Measurements from ENCODE around the gene ACTA2. TPM values are rescaled to one million over a fixed set of nuclear protein-coding genes. Genes with fewer than 3 reads are reported as not detected.

ACTA2 gene
- polyA plus RNA-seq, 1 of the 3 experiments (the other 2 are of a cell fraction) = 130 TPM

GRCh38 chr10:88961266-88961665 lies 8.7 kb upstream of the ACTA2 start:
- no peak for DNase-seq
- H2AFZ ChIP-seq (ENCODE audit: low read depth) = no peak overlapping the region
- H3K36me3 ChIP-seq (replicated peaks in 1 of 2; ENCODE audit: control insufficient read depth in 1 of 2, insufficient read depth in 2 of 2, low read length in 1 of 2) = no peaks in the 10 kb centered on the region
- ChIA-PET POLR2A (no interaction called here), CTCF (no interaction called here)
- H3K9ac ChIP-seq = no peak overlapping the region
- no peak overlapping the region for H3K4me3 ChIP-seq (ENCODE audit: low read depth in 2 of 2, low read length in 1 of 2)
- H3K4me2 ChIP-seq = no peak overlapping the region
- no peaks in the 10 kb centered on the region for H3K9me2 ChIP-seq
- no peaks in the 10 kb centered on the region for H4K20me1 ChIP-seq (ENCODE audit: insufficient read depth)
- no peak overlapping the region for H3K27ac ChIP-seq (ENCODE audit: low read depth in 2 of 2, low read length in 1 of 2)
- TF ChIP-seq MEF2A (IDR thresholded peaks at IDR 0.05; ENCODE audit: borderline replicate concordance, low read depth) = no peak
- TF ChIP-seq RAD21 (IDR thresholded peaks at IDR 0.05; ENCODE audit: low read length) = no peak
- no peak for TF ChIP-seq EZH2phosphoT487 (IDR thresholded peaks at IDR 0.05; ENCODE audit: borderline replicate concordance, low read depth)
- TF ChIP-seq RCOR1 (IDR thresholded peaks at IDR 0.05; ENCODE audit: low read length) = no peak
- no peak for TF ChIP-seq TAF1 (IDR thresholded peaks at IDR 0.05; ENCODE audit: borderline replicate concordance, low read depth, low read length)
- no peak for TF ChIP-seq SIN3A (IDR thresholded peaks at IDR 0.05; ENCODE audit: borderline replicate concordance, low read depth, low read length)
- TF ChIP-seq CTCF (IDR thresholded peaks at IDR 0.05) = no peak
- TF ChIP-seq SMC3 (IDR thresholded peaks at IDR 0.05; ENCODE audit: low read depth, low read length) = no peak
- no peak for TF ChIP-seq FOXM1 (IDR thresholded peaks at IDR 0.05; ENCODE audit: low read depth)
- TF ChIP-seq TEAD4 (IDR thresholded peaks at IDR 0.05; ENCODE audit: borderline replicate concordance, insufficient read depth) = no peak
- no peak for TF ChIP-seq JUND (IDR thresholded peaks at IDR 0.05)
- no peak for TF ChIP-seq EP300 (IDR thresholded peaks at IDR 0.05; ENCODE audit: borderline replicate concordance in 1 of 2, low read depth in 1 of 2, low read length in 1 of 2)
- no peak for TF ChIP-seq PBX3 (IDR thresholded peaks at IDR 0.05)
- TF ChIP-seq FOSL2 (IDR thresholded peaks at IDR 0.05; ENCODE audit: borderline replicate concordance, low read depth) = no peak
- no peak for TF ChIP-seq NFIC (IDR thresholded peaks at IDR 0.05; ENCODE audit: borderline replicate concordance)
- no peaks in the 10 kb centered on the region for H3K4me1 ChIP-seq (ENCODE audit: control insufficient read depth in 1 of 2, insufficient read depth in 2 of 2, low read depth in 1 of 2, low read length in 1 of 2)
- H3F3A ChIP-seq (replicated peaks; ENCODE audit: insufficient read depth) = no peaks in the 10 kb centered on the region
- H3K9me3 ChIP-seq = no peaks in the 10 kb centered on the region
- H3K27me3 ChIP-seq (ENCODE audit: insufficient read depth) = no peaks in the 10 kb centered on the region
- H3K79me2 ChIP-seq (ENCODE audit: insufficient read depth) = no peaks in the 10 kb centered on the region

GRCh38 chr10:88960802-88961201 lies 8.2 kb upstream of the ACTA2 start:
- Histone ChIP-seq H3K79me2 (ENCODE audit: insufficient read depth) (no peaks in the 10 kb centered on the region), H3K4me2 (no peak overlapping the region), H3K27me3 (ENCODE audit: insufficient read depth) (no peaks in the 10 kb centered on the region), H4K20me1 (ENCODE audit: insufficient read depth) (no peaks in the 10 kb centered on the region), H3K9me3 (no peaks in the 10 kb centered on the region), H3F3A (replicated peaks; ENCODE audit: insufficient read depth) (no peaks in the 10 kb centered on the region), H3K27ac (ENCODE audit: low read depth in 2 of 2, low read length in 1 of 2) (no peak overlapping the region), H2AFZ (ENCODE audit: low read depth) (no peak overlapping the region), H3K4me1 (ENCODE audit: control insufficient read depth in 1 of 2, insufficient read depth in 2 of 2, low read depth in 1 of 2, low read length in 1 of 2) (no peaks in the 10 kb centered on the region), H3K36me3 (replicated peaks in 1 of 2; ENCODE audit: control insufficient read depth in 1 of 2, insufficient read depth in 2 of 2, low read length in 1 of 2) (no peaks in the 10 kb centered on the region), H3K9me2 (no peaks in the 10 kb centered on the region), H3K4me3 (ENCODE audit: low read depth in 2 of 2, low read length in 1 of 2) (no peak overlapping the region), H3K9ac (no peak overlapping the region)
- WGBS (ENCODE audit: low lambda C conversion rate) = 90% methylated on average over 1 of the region's 1 CpG
- ChIA-PET CTCF (no interaction called here), POLR2A (no interaction called here)
- TF ChIP-seq GABPA (IDR thresholded peaks at IDR 0.05; ENCODE audit: low read depth) (no peak), TCF12 (IDR thresholded peaks at IDR 0.05) (no peak)
- no peak for DNase-seq

Data from SK-N-SH (cell line).